Loucy (cell line): ENCODE data around the gene CLDN10.

ENCODE experiments used
- H2AFZ ChIP-seq: fragments of 200-600 bp; sonication (generic); 2 replicates; pipeline ENCODE4 v1.6.0; 2016; ENCODE audit warnings: antibody characterized with exemption, mild to moderate bottlenecking, low read length, moderate library complexity
- H3F3A ChIP-seq: fragments of 200-600 bp; 2 replicates; pipeline ENCODE4 v1.6.0; 2016; ENCODE audit warnings: antibody characterized with exemption, low read depth, mild to moderate bottlenecking
- H3K27me3 ChIP-seq: fragments of 200-600 bp; sonication (generic); 2 replicates; pipeline ENCODE4 v1.6.1; 2014; ENCODE audit warnings: low read length, mild to moderate bottlenecking; ENCODE audit not compliant: insufficient read depth, poor library complexity, severe bottlenecking
- H3K36me3 ChIP-seq: fragments of 200-600 bp; sonication (generic); 2 replicates; pipeline ENCODE4 v1.6.1; 2016; ENCODE audit warnings: low read length; ENCODE audit not compliant: insufficient read depth
- H3K4me1 ChIP-seq: fragments of 200-600 bp; sonication (generic); 2 replicates; pipeline ENCODE4 v1.5.1; 2014; ENCODE audit warnings: low read length, mild to moderate bottlenecking; ENCODE audit not compliant: insufficient read depth, poor library complexity, severe bottlenecking
- H3K4me2 ChIP-seq: fragments of 200-600 bp; sonication (generic); 2 replicates; pipeline ENCODE4 v1.6.0; 2014; ENCODE audit warnings: antibody characterized with exemption, low read length, low read depth, mild to moderate bottlenecking; ENCODE audit not compliant: poor library complexity, severe bottlenecking
- H3K4me3 ChIP-seq: fragments of 200-600 bp; sonication (generic); 2 replicates; pipeline ENCODE4 v1.5.1; 2014; ENCODE audit warnings: low read length, mild to moderate bottlenecking, mixed read lengths; ENCODE audit not compliant: poor library complexity, severe bottlenecking
- H3K79me2 ChIP-seq: fragments of 200-600 bp; sonication (generic); 2 replicates; pipeline ENCODE4 v1.6.1; 2014; ENCODE audit warnings: low read length; ENCODE audit not compliant: insufficient read depth
- H3K9ac ChIP-seq: fragments of 200-600 bp; sonication (generic); 2 replicates; pipeline ENCODE4 v1.6.0; 2014; ENCODE audit warnings: mild to moderate bottlenecking, low read depth, low read length, moderate library complexity; ENCODE audit not compliant: poor library complexity, severe bottlenecking
- H3K9me2 ChIP-seq: fragments of 200-600 bp; sonication (generic); replicated peaks from 2 replicates; pipeline ENCODE4 v1.6.1; 2016; ENCODE audit warnings: low read depth, low read length, mixed read lengths
- H3K9me3 ChIP-seq: fragments of 200-600 bp; sonication (generic); 2 replicates; pipeline ENCODE4 v1.6.1; 2014; ENCODE audit warnings: mild to moderate bottlenecking, antibody characterized with exemption, low read length, low read depth; ENCODE audit not compliant: insufficient read depth
- H4K20me1 ChIP-seq: fragments of 200-600 bp; sonication (generic); 2 replicates; pipeline ENCODE4 v1.6.0; 2014; ENCODE audit warnings: antibody characterized with exemption, low read length, mild to moderate bottlenecking; ENCODE audit not compliant: insufficient read depth, poor library complexity, severe bottlenecking
- CTCF ChIP-seq: fragments of 200-600 bp; sonication (generic); conservative IDR thresholded peaks from 2 replicates; pipeline ENCODE4 v1.5.1; 2014; ENCODE audit warnings: mild to moderate bottlenecking, antibody characterized with exemption, low read length
- EZH2phosphoT487 ChIP-seq: fragments of 200-600 bp; IDR thresholded peaks from 2 replicates; pipeline ENCODE4 v1.6.1; 2018; ENCODE audit warnings: antibody characterized with exemption, mild to moderate bottlenecking, moderate library complexity, borderline replicate concordance

Gene CLDN10

GRCh38 chr13:95620030-95620824, 67.7 kb downstream of the CLDN10 start:
- no peaks in the 10 kb centered on the region for H3F3A ChIP-seq
- TF ChIP-seq CTCF, result no peak
- TF ChIP-seq EZH2phosphoT487, result no peak
- H3K9ac ChIP-seq, result no peak overlapping the region
- no peaks in the 10 kb centered on the region for H3K9me2 ChIP-seq
- no peak overlapping the region for H3K4me3 ChIP-seq
- no peaks in the 10 kb centered on the region for H3K36me3 ChIP-seq
- no peaks in the 10 kb centered on the region for H3K27me3 ChIP-seq
- H3K9me3 ChIP-seq, result no peaks in the 10 kb centered on the region
- H3K79me2 ChIP-seq, result no peaks in the 10 kb centered on the region
- H2AFZ ChIP-seq, result no peak overlapping the region
- no peak overlapping the region for H3K4me2 ChIP-seq
- H4K20me1 ChIP-seq, result no peaks in the 10 kb centered on the region
- no peaks in the 10 kb centered on the region for H3K4me1 ChIP-seq

GRCh38 chr13:95620825-95621498, 68.4 kb downstream of the CLDN10 start:
- no peaks in the 10 kb centered on the region for H3K36me3 ChIP-seq
- TF ChIP-seq EZH2phosphoT487 (no peak), CTCF (no peak)

GRCh38 chr13:95623141-95623540, 70.6 kb downstream of the CLDN10 start:
- TF ChIP-seq EZH2phosphoT487, result no peak
- no peak for TF ChIP-seq CTCF
- Histone ChIP-seq H2AFZ (no peak overlapping the region), H4K20me1 (no peaks in the 10 kb centered on the region), H3K4me3 (no peak overlapping the region), H3K36me3 (no peaks in the 10 kb centered on the region), H3F3A (no peaks in the 10 kb centered on the region), H3K4me2 (no peak overlapping the region), H3K9me3 (no peaks in the 10 kb centered on the region), H3K9ac (no peak overlapping the region), H3K27me3 (no peaks in the 10 kb centered on the region), H3K79me2 (no peaks in the 10 kb centered on the region), H3K9me2 (no peaks in the 10 kb centered on the region), H3K4me1 (no peaks in the 10 kb centered on the region)

More at GRCh38 chr13:95620825-95621498, 68.4 kb downstream of the CLDN10 start:
- no peak overlapping the region for H3K4me2 ChIP-seq
- no peaks in the 10 kb centered on the region for H3K4me1 ChIP-seq
- no peaks in the 10 kb centered on the region for H3K9me2 ChIP-seq
- H3K4me3 ChIP-seq, result no peak overlapping the region
- no peak overlapping the region for H3K9ac ChIP-seq
- H3K79me2 ChIP-seq, result no peaks in the 10 kb centered on the region
- H3F3A ChIP-seq, result no peaks in the 10 kb centered on the region
- no peak overlapping the region for H2AFZ ChIP-seq
- H3K27me3 ChIP-seq, result no peaks in the 10 kb centered on the region
- no peaks in the 10 kb centered on the region for H3K9me3 ChIP-seq
- H4K20me1 ChIP-seq, result no peaks in the 10 kb centered on the region
